Upper lobe of left lung (tissue), 6 donors: ENCODE results near the gene RIOX2. TPM values are rescaled to one million over a fixed set of nuclear protein-coding genes. Genes with fewer than 3 reads are reported as not detected.

Source experiments
- ATAC-seq, 2 donors: fragments of 200-7000 bp; cut with Tn5 transposase; one replicate each; pipeline ENCODE4 v1.9.1; 2022; ENCODE audit warnings: mild to moderate bottlenecking in 2 of 2, moderate library complexity in 2 of 2; ENCODE audit not compliant: low FRiP score in 2 of 2
- DNase-seq, 2 donors: peaks; one replicate each; pipeline ENCODE4 v3.0.0-alpha.2; 2019 to 2020
- H3K27ac ChIP-seq, 4 donors: fragments of 200-600 bp; sonication (generic); one replicate each; pipeline ENCODE4 v1.5.1; 2016 to 2019
- H3K27me3 ChIP-seq, 4 donors: fragments of 200-600 bp; sonication (generic); one replicate each; pipeline ENCODE4 v1.5.1; 2017 to 2019
- H3K36me3 ChIP-seq, 4 donors: fragments of 200-600 bp; sonication (generic); one replicate each; pipeline ENCODE4 v1.5.1; 2016 to 2019
- H3K4me1 ChIP-seq, 4 donors: fragments of 200-600 bp; sonication (generic); one replicate each; pipeline ENCODE4 v1.5.1; 2018 to 2019
- H3K4me3 ChIP-seq, 4 donors: fragments of 200-600 bp; sonication (generic); one replicate each; pipeline ENCODE4 v1.5.1; 2017 to 2019; ENCODE audit warnings: mild to moderate bottlenecking in 2 of 4, moderate library complexity in 1 of 4
- H3K9me3 ChIP-seq, 4 donors: fragments of 200-600 bp; sonication (generic); one replicate each; pipeline ENCODE4 v1.5.1; 2018 to 2019
- EP300 ChIP-seq, 4 donors: sonication (generic); formaldehyde crosslinking; IDR thresholded peaks; one replicate each; pipeline ENCODE4 v1.5.1; 2017; ENCODE audit warnings: antibody characterized with exemption in 4 of 4, control low read depth in 2 of 4
- POLR2A ChIP-seq, 4 donors: fragments of 450-650 bp; IDR thresholded peaks; one replicate each; pipeline ENCODE4 v1.5.1; 2016 to 2017; ENCODE audit warnings: antibody characterized with exemption in 4 of 4, mild to moderate bottlenecking in 2 of 4
- POLR2AphosphoS5 ChIP-seq, 2 donors: sonication (generic); formaldehyde crosslinking; IDR thresholded peaks; one replicate each; pipeline ENCODE4 v1.5.1; 2017; ENCODE audit warnings: antibody characterized with exemption in 2 of 2
- WGBS, 2 donors: methylation state at CpG; one replicate each; pipeline ENCODE4 v1.1.5; 2017 to 2018; 5-methylcytosine and 5-hydroxymethylcytosine counted together
- total RNA-seq, 6 donors: library from RNA; depleted of rRNA in 4 of 6; stranded (reverse); fragments of >200 nt in 4 of 6; gene quantifications; one replicate each; pipeline versions ENCODE4 v1.1.0 to v1.2.1, GENCODE V29; 2016 to 2021
- TF ChIP-seq, protein P1 (sequence below), 6 experiments: fragments of 450-650 bp in 4 of 6; fragments of 200-600 bp in 2 of 6; sonication (generic) in 2 of 6; IDR thresholded peaks; one replicate each; pipeline ENCODE4 v1.5.1; 2016 to 2019; ENCODE audit warnings: antibody characterized with exemption in 6 of 6
- donor health status: DM: no; HTN: no; CAD: no; lungs with moderate emphysema.
- donor health status: DM: no; HTN: yes; CAD: no; lungs with severe emphysema.

The RIOX2 gene
- total RNA-seq, 6 donors from 2014 or later: 15.9 to 33.9 (median 21.4) TPM

DNA sequence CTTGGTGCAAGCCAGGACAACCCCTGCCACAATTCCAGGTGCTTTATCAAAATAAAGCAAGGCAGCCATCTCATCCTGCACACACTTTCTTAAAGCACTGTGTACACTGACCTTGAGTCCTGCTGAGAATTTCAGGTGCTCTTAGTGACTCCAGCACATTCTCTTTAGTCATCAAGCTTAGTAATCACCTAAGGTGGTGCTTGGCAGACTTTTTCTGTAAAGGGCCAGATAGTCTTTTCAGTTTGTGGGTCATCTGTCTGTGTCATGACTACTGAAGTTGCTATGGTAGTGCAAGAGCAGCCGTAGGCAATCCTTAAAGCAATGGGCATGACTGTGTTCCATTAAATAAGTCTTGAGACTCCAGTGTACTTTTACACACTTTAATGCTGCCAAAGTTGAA, 36.4 kb downstream of the RIOX2 start:
- no peak for TF ChIP-seq POLR2AphosphoS5 (IDR thresholded peaks at IDR 0.05)
- TF ChIP-seq, protein P1, sequence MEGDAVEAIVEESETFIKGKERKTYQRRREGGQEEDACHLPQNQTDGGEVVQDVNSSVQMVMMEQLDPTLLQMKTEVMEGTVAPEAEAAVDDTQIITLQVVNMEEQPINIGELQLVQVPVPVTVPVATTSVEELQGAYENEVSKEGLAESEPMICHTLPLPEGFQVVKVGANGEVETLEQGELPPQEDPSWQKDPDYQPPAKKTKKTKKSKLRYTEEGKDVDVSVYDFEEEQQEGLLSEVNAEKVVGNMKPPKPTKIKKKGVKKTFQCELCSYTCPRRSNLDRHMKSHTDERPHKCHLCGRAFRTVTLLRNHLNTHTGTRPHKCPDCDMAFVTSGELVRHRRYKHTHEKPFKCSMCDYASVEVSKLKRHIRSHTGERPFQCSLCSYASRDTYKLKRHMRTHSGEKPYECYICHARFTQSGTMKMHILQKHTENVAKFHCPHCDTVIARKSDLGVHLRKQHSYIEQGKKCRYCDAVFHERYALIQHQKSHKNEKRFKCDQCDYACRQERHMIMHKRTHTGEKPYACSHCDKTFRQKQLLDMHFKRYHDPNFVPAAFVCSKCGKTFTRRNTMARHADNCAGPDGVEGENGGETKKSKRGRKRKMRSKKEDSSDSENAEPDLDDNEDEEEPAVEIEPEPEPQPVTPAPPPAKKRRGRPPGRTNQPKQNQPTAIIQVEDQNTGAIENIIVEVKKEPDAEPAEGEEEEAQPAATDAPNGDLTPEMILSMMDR (IDR thresholded peaks at IDR 0.05): no peak
- Histone ChIP-seq H3K4me3 (no peak overlapping the region), H3K4me1 (no peaks in the 10 kb centered on the region), H3K36me3 (peaks cover 0 to 70% (median 12%) of the 10 kb centered on the region in 4 donors), H3K9me3 (no peaks in the 10 kb centered on the region), H3K27me3 (no peaks in the 10 kb centered on the region), H3K27ac (no peak overlapping the region)
- no peak for ATAC-seq
- WGBS, 2 donors: 100% methylated on average over 1 of the region's 1 CpG
- DNase-seq: no peak

DNA sequence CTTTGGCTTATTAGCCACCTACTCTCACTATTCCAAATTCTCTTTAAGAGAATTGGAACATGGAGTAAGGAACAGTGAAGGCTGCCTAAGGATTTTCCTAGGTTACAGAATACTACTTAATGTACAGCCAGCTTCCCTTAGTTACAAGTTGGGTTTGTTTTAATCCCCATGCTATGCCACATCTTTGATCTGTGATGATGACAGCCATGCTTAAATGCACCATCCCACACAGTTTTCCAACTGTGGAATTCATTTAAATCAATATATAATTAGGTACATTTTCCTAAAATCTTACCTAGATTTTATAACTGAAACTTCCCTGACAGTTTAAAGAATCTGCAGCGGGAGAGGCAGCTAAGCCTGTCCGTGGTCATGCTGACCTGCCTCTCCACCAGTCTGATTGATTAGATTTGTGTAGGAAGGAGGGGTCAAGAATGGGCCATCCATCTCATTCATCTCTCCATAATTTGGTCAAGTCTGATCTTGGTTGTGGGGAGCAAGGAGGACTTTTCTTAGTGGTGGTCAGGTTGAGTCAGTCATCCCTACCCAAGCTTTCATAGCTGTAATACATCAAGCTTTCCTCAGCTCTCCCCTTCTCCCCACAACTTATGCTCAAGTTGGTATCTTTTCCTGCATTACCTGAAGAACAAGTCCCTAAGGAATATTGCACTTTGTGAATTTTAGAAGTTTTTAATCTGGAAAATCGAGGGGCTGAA, 37.1 kb downstream of the RIOX2 start:
- Histone ChIP-seq H3K36me3 (peaks cover 0 to 71% (median 12%) of the 10 kb centered on the region in 4 donors), H3K4me1 (no peaks in the 10 kb centered on the region), H3K4me3 (no peak overlapping the region), H3K27me3 (no peaks in the 10 kb centered on the region), H3K9me3 (no peaks in the 10 kb centered on the region), H3K27ac (no peak overlapping the region)
- 85 to 89% methylated on average over 3 of the region's 3 CpGs for WGBS, 2 donors
- DNase-seq (no peak), ATAC-seq (no peak)
- TF ChIP-seq, protein P1 (IDR thresholded peaks at IDR 0.05): no peak
- TF ChIP-seq EP300 (IDR thresholded peaks at IDR 0.05) (no peak), POLR2A (IDR thresholded peaks at IDR 0.05) (no peak), POLR2AphosphoS5 (IDR thresholded peaks at IDR 0.05) (no peak)

DNA sequence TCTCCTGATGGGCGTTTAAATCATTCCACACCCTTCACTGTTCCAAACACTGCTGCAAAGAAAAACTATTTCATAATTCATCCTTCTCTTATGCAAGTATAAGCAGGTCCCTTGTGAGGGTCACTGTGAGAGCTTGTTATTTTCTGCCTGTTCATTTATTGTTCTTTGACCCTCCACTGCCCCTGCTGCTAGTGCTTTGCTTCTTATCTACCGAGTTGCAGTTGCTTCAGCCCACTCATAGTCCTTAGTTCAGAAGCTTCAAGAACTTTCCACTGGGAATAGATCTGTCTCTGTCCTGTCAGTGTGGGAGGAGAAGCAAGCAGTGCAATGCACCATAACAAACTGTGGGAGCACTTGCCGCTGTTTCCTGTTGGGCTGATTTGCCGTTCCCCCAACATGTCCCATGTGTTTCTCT, 39.8 kb downstream of the RIOX2 start:
- WGBS, 2 donors: 72 to 80% methylated on average over 4 of the region's 4 CpGs
- H3K36me3 ChIP-seq: peaks cover 0 to 58% (median 12%) of the 10 kb centered on the region in 4 donors
- no peak overlapping the region for H3K4me3 ChIP-seq
- no peaks in the 10 kb centered on the region for H3K9me3 ChIP-seq
- no peaks in the 10 kb centered on the region for H3K4me1 ChIP-seq
- TF ChIP-seq EP300 (IDR thresholded peaks at IDR 0.05) (no peak), POLR2A (IDR thresholded peaks at IDR 0.05) (no peak), POLR2AphosphoS5 (IDR thresholded peaks at IDR 0.05) (no peak)
- TF ChIP-seq, protein P1 (IDR thresholded peaks at IDR 0.05): no peak
- no peaks in the 10 kb centered on the region for H3K27me3 ChIP-seq
- DNase-seq (no peak), ATAC-seq (peak in 1 of 2 donors; percentile 25)
- no peak overlapping the region for H3K27ac ChIP-seq

DNA sequence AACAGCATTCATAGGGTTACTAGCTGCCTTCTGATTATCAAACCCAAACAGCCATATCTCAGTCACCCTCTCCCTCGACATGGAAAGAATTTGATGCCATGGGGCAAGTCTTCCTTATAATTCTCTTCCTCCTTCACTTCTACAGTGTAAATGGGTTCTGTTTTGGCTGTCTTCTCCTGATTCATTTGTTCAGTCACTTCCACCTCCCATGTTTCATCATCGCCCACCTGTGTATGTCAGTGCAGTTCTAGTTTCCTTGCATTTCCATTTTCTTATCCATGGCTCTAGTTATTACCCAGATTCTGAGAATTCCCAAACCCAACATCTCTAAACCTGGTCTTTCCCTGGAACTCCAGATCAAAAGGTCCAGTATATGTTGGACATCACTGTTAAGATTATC, 41.0 kb downstream of the RIOX2 start:
- Histone ChIP-seq H3K27ac (no peak overlapping the region), H3K4me1 (no peaks in the 10 kb centered on the region), H3K4me3 (no peak overlapping the region), H3K36me3 (peaks cover 0 to 46% (median 10%) of the 10 kb centered on the region in 4 donors), H3K27me3 (no peaks in the 10 kb centered on the region), H3K9me3 (no peaks in the 10 kb centered on the region)
- TF ChIP-seq POLR2A (IDR thresholded peaks at IDR 0.05): no peak
- TF ChIP-seq POLR2AphosphoS5 (IDR thresholded peaks at IDR 0.05): no peak
- TF ChIP-seq EP300 (IDR thresholded peaks at IDR 0.05): no peak
- TF ChIP-seq, protein P1 (IDR thresholded peaks at IDR 0.05): no peak
- 50 to 80% methylated on average over 2 of the region's 2 CpGs for WGBS, 2 donors
- ATAC-seq (no peak), DNase-seq (no peak)

DNA sequence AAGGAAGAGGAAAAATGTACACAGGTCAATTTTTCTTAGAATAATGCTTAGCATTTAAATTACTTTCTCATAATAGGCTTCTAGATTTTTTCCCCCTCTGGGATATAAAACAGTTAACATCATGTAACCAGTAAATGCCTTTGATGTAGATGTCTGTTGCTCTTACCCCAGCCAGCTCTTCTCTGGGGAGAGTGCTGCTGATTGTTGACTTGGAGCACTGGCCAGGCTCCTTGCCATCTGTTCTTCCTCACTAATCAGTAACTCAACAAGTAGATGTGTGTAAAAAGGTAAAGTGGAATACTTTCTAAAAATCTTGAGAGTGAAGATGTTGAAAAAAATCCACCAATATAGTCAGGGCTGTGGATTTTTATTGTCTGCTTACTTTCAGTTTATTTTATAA, 42.2 kb downstream of the RIOX2 start:
- TF ChIP-seq POLR2AphosphoS5 (IDR thresholded peaks at IDR 0.05) (no peak), EP300 (IDR thresholded peaks at IDR 0.05) (no peak), POLR2A (IDR thresholded peaks at IDR 0.05) (no peak)
- TF ChIP-seq, protein P1 (IDR thresholded peaks at IDR 0.05): no peak
- no peak for DNase-seq
- H3K4me1 ChIP-seq: no peaks in the 10 kb centered on the region
- no peaks in the 10 kb centered on the region for H3K9me3 ChIP-seq
- H3K36me3 ChIP-seq: peaks cover 0 to 37% (median 7%) of the 10 kb centered on the region in 4 donors
- H3K27ac ChIP-seq: no peak overlapping the region
- ATAC-seq: no peak
- H3K27me3 ChIP-seq: no peaks in the 10 kb centered on the region
- H3K4me3 ChIP-seq: no peak overlapping the region
